Right renal pelvis (tissue), 4 donors: ENCODE measurements around the gene ATOH8. TPM values are rescaled to one million over a fixed set of nuclear protein-coding genes. Genes with fewer than 3 reads are reported as not detected.
"Not testable (repeated sequence)": the region's sequence is repeated elsewhere in the genome, so short reads cannot be mapped to it uniquely, and the experiment has no call there.

Experiments
- DNase-seq, 4 donors: peaks; one replicate each; pipeline ENCODE4 v3.0.0-alpha.2; 2013; ENCODE audit warnings: low read depth in 4 of 4, low spot score in 3 of 4, missing footprints in 1 of 4
- polyA plus RNA-seq, 4 donors: library from polyadenylated mRNA; unstranded; fragments of 120-200 nt; gene quantifications; one replicate each; pipeline ENCODE4 v1.2.1, GENCODE V29; 2013; ENCODE audit not compliant: insufficient read length in 4 of 4

ATOH8 gene
- polyA plus RNA-seq: 10 to 100 TPM; 12.0 to 17.1 (median 13.4) TPM

- peak in 1 of 4 donors; percentile 46 for DNase-seq
Observed at GRCh38 chr2:85753525-85754312, at the start of gene ATOH8. ATOH8 (plus strand) TSS chr2:85753991; CDS start chr2:85754190, 199 bp downstream.

GRCh38 chr2:85704038-85704437 lies 49.8 kb upstream of the ATOH8 start:
- DNase-seq: no peak

GRCh38 chr2:85704800-85705679 lies 48.8 kb upstream of the ATOH8 start:
- DNase-seq: no peak

- no peak for DNase-seq
Observed at GRCh38 chr2:85705680-85706039, 48.1 kb upstream of the ATOH8 start.

GRCh38 chr2:85706063-85706462 lies 47.7 kb upstream of the ATOH8 start:
- no peak for DNase-seq

- DNase-seq: no peak
Observed at GRCh38 chr2:85706599-85707296, 47.0 kb upstream of the ATOH8 start.

- peak; percentile 67 to 73 (median 70) for DNase-seq
Observed at GRCh38 chr2:85707304-85707703, 46.5 kb upstream of the ATOH8 start.

- no peak for DNase-seq
Observed at GRCh38 chr2:85708641-85709040, 45.1 kb upstream of the ATOH8 start.

- no peak for DNase-seq
Observed at GRCh38 chr2:85709401-85709811, 44.4 kb upstream of the ATOH8 start.

GRCh38 chr2:85710687-85711577 lies 42.9 kb upstream of the ATOH8 start:
- DNase-seq: no peak

- DNase-seq: no peak
Observed at GRCh38 chr2:85711578-85712060, 42.2 kb upstream of the ATOH8 start.

GRCh38 chr2:85712336-85712735 lies 41.5 kb upstream of the ATOH8 start:
- no peak for DNase-seq

GRCh38 chr2:85712849-85713612 lies 40.8 kb upstream of the ATOH8 start:
- DNase-seq: no peak

GRCh38 chr2:85713836-85714235 lies 40.0 kb upstream of the ATOH8 start:
- DNase-seq: no peak

- DNase-seq: not testable (repeated sequence)
Observed at GRCh38 chr2:85714421-85714820, 39.4 kb upstream of the ATOH8 start.

GRCh38 chr2:85714841-85715240 lies 39.0 kb upstream of the ATOH8 start:
- DNase-seq: no peak

GRCh38 chr2:85716346-85716914 lies 37.4 kb upstream of the ATOH8 start:
- no peak for DNase-seq

GRCh38 chr2:85717308-85718008 lies 36.3 kb upstream of the ATOH8 start:
- DNase-seq: no peak
